ENCODE measurements around the gene PMPCA. TPM values are rescaled to one million over a fixed set of nuclear protein-coding genes. Genes with fewer than 3 reads are reported as not detected.
A peak's percentile ranks its signal among the peaks of the same experiment; 100 is the strongest.

Gene PMPCA
- total and polyA plus RNA-seq, 2 of the 13 experiments (the other 11 are each of a cell fraction or from before 2014, with no cell fraction given), result 70.2 to 88.4 TPM

- 90% methylated on average over 21 of the region's 26 CpGs for WGBS (ENCODE audit: low lambda C conversion rate)
- no peak for ATAC-seq
- Histone ChIP-seq H3K9me3 (ENCODE audit: low read length) (no peaks in the 10 kb centered on the region), H2AFZ (ENCODE audit: low read length) (no peak overlapping the region), H3K79me2 (ENCODE audit: insufficient read depth, low read length) (peaks cover 21% of the 10 kb centered on the region), H3K36me3 (replicated peaks in 1 of 2; ENCODE audit: control insufficient read depth in 1 of 2, insufficient read depth in 2 of 2, low read length in 2 of 2) (peaks cover 25 to 57% of the 10 kb centered on the region in 2 experiments; a peak in 4 of 5 replicates), H3K4me2 (ENCODE audit: low read depth, low read length) (no peak overlapping the region), H3K27ac (ENCODE audit: extremely low read length, insufficient read depth, low read length) (no peak overlapping the region), H3K9ac (ENCODE audit: insufficient read depth, low read depth, low read length) (no peak overlapping the region), H4K20me1 (ENCODE audit: insufficient read depth, low read length) (0 out of 2 replicates have a peak, but pooled peaks cover 2% of the 10 kb centered on the region), H3K4me3 (replicated peaks in 1 of 3; ENCODE audit: insufficient read depth in 1 of 3, low read depth in 2 of 3, low read length in 3 of 3) (no peak overlapping the region), H3K27me3 (ENCODE audit: control insufficient read depth in 1 of 2, insufficient read depth in 2 of 2, low read length in 2 of 2) (no peaks in the 10 kb centered on the region), H3K4me1 (ENCODE audit: insufficient read depth, low read length) (peaks cover 16% of the 10 kb centered on the region)
- intact Hi-C loops (cut with micrococcal nuclease; ENCODE audit: unreplicated experiment) (no loop called here), in situ Hi-C loops (cut with HindIII; ENCODE audit: extremely low pct_ligation_motif_present, low pct_unique_long_range_greater_than_20kb) (no loop called here)
- BruUV-seq (replicated peaks), result no TSS peak
- ChIA-PET CTCF (ENCODE audit: low intra/inter-chr PET ratio, low total read pairs) (no interaction called here), POLR2A (no interaction called here)
- TF ChIP-seq RBFOX2 (IDR thresholded peaks at IDR 0.05; ENCODE audit: low read depth, low read length) (0 out of 2 replicates have a peak, but pooled peaks have one; percentile 18), ZNF292 (CRISPR knock-in tag; IDR thresholded peaks at IDR 0.05; ENCODE audit: borderline replicate concordance, low read depth) (no peak), TCF7 (IDR thresholded peaks at IDR 0.05; ENCODE audit: low read depth) (no peak), JARID2 (CRISPR knock-in tag; IDR thresholded peaks at IDR 0.05; ENCODE audit: insufficient replicate concordance) (no peak)
- no peak for FAIRE-seq
- DNase-seq (ENCODE audit: low spot score), result no peak
These were observed 14.9 kb upstream of the PMPCA start for GRCh38 chr9:136395345-136396218.

GRCh38 chr9:136396219-136396515 lies 14.3 kb upstream of the PMPCA start:
- Histone ChIP-seq H2AFZ (ENCODE audit: low read length) (no peak overlapping the region), H3K4me2 (ENCODE audit: low read depth, low read length) (no peak overlapping the region), H3K4me3 (replicated peaks in 1 of 3; ENCODE audit: insufficient read depth in 1 of 3, low read depth in 2 of 3, low read length in 3 of 3) (no peak overlapping the region), H3K4me1 (ENCODE audit: insufficient read depth, low read length) (peaks cover 20% of the 10 kb centered on the region), H3K9ac (ENCODE audit: insufficient read depth, low read depth, low read length) (no peak overlapping the region), H3K27ac (ENCODE audit: extremely low read length, insufficient read depth, low read length) (no peak overlapping the region), H3K36me3 (replicated peaks in 1 of 2; ENCODE audit: control insufficient read depth in 1 of 2, insufficient read depth in 2 of 2, low read length in 2 of 2) (peaks cover 25 to 56% of the 10 kb centered on the region in 2 experiments; a peak in 4 of 5 replicates), H3K9me3 (ENCODE audit: low read length) (no peaks in the 10 kb centered on the region), H3K79me2 (ENCODE audit: insufficient read depth, low read length) (peaks cover 21% of the 10 kb centered on the region), H3K27me3 (ENCODE audit: control insufficient read depth in 1 of 2, insufficient read depth in 2 of 2, low read length in 2 of 2) (no peaks in the 10 kb centered on the region), H4K20me1 (ENCODE audit: insufficient read depth, low read length) (0 out of 2 replicates have a peak, but pooled peaks cover 2% of the 10 kb centered on the region)
- 93% methylated on average over 3 of the region's 4 CpGs for WGBS (ENCODE audit: low lambda C conversion rate)
- FAIRE-seq (no peak), DNase-seq (ENCODE audit: low spot score) (no peak), ATAC-seq (no peak)
- POLR2A ChIA-PET, result no interaction called here
- intact Hi-C loops (cut with micrococcal nuclease; ENCODE audit: unreplicated experiment), result no loop called here
- no TSS peak for BruUV-seq (replicated peaks)
- CTCF ChIA-PET (ENCODE audit: low intra/inter-chr PET ratio, low total read pairs), result no interaction called here
- TF ChIP-seq ZSCAN12 (CRISPR knock-in tag; IDR thresholded peaks at IDR 0.05) (no peak), GLMP (CRISPR knock-in tag; IDR thresholded peaks at IDR 0.05; ENCODE audit: borderline replicate concordance) (no peak), ZBTB37 (CRISPR knock-in tag; IDR thresholded peaks at IDR 0.05) (no peak), ZNF501 (CRISPR knock-in tag; IDR thresholded peaks at IDR 0.05) (no peak), YEATS4 (CRISPR knock-in tag; IDR thresholded peaks at IDR 0.05; ENCODE audit: borderline replicate concordance) (no peak), ZKSCAN1 (IDR thresholded peaks at IDR 0.05; ENCODE audit: low read length) (no peak), ZBTB14 (CRISPR knock-in tag; IDR thresholded peaks at IDR 0.05) (no peak), PRPF4 (IDR thresholded peaks at IDR 0.05; ENCODE audit: low read depth, low read length, poor library complexity, severe bottlenecking) (no peak), STAT5B (CRISPR knock-in tag; IDR thresholded peaks at IDR 0.05) (no peak)
- in situ Hi-C loops (cut with HindIII; ENCODE audit: extremely low pct_ligation_motif_present, low pct_unique_long_range_greater_than_20kb), result no loop called here

All from HepG2 (cell line).